Measurements from ENCODE around the gene ETDB. TPM values are rescaled to one million over a fixed set of nuclear protein-coding genes. Genes with fewer than 3 reads are reported as not detected.
A peak's percentile ranks its signal among the peaks of the same experiment; 100 is the strongest.
"Not testable (repeated sequence)": the region's sequence is repeated elsewhere in the genome, so short reads cannot be mapped to it uniquely, and the experiment has no call there.

ETDB gene
- total RNA-seq, 1 donor from 2014 or later: not detected

DNA sequence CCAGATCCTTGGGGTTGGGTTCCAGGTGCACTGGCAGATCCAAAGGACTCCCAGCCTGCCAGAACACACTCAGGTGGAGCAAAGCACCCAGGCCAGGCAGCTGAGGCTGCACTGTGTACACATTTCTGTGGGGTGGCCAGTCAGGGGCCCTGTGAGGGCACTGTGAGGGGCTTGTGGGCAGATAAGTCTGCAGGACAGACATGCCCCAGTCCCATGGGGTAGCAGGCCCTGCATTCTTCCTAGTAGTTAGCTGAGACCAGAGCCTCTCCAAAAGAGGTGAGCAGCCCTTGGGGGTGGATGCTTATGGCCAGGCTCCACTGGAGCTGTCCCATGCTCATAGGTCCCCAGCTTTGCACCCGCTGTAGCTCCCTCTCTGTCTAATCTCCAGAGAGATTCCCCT is 7.6 kb downstream of the ETDB start:
- H3K4me3 Mint-ChIP-seq (ENCODE audit: unreplicated experiment): no peak overlapping the region
- H3K4me1 Mint-ChIP-seq (ENCODE audit: unreplicated experiment): peaks cover 3% of the 10 kb centered on the region
- no peaks in the 10 kb centered on the region for H3K9me3 Mint-ChIP-seq (ENCODE audit: unreplicated experiment)
- no peaks in the 10 kb centered on the region for H3K36me3 Mint-ChIP-seq (ENCODE audit: low read depth, unreplicated experiment)
- no peak for DNase-seq (ENCODE audit: low spot score)
- no peaks in the 10 kb centered on the region for H3K27me3 Mint-ChIP-seq (ENCODE audit: unreplicated experiment)
- no peak overlapping the region for H3K27ac Mint-ChIP-seq (ENCODE audit: unreplicated experiment)
- TF ChIP-seq, protein P1, sequence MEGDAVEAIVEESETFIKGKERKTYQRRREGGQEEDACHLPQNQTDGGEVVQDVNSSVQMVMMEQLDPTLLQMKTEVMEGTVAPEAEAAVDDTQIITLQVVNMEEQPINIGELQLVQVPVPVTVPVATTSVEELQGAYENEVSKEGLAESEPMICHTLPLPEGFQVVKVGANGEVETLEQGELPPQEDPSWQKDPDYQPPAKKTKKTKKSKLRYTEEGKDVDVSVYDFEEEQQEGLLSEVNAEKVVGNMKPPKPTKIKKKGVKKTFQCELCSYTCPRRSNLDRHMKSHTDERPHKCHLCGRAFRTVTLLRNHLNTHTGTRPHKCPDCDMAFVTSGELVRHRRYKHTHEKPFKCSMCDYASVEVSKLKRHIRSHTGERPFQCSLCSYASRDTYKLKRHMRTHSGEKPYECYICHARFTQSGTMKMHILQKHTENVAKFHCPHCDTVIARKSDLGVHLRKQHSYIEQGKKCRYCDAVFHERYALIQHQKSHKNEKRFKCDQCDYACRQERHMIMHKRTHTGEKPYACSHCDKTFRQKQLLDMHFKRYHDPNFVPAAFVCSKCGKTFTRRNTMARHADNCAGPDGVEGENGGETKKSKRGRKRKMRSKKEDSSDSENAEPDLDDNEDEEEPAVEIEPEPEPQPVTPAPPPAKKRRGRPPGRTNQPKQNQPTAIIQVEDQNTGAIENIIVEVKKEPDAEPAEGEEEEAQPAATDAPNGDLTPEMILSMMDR (IDR thresholded peaks at IDR 0.05; ENCODE audit: unreplicated experiment): no peak

GRCh38 chrX:135112096-135112729 is 8.1 kb downstream of the ETDB start:
- TF ChIP-seq, protein P1 (IDR thresholded peaks at IDR 0.05; ENCODE audit: unreplicated experiment): peak; percentile 39
- no peak overlapping the region for H3K27ac Mint-ChIP-seq (ENCODE audit: unreplicated experiment)
- H3K27me3 Mint-ChIP-seq (ENCODE audit: unreplicated experiment): no peaks in the 10 kb centered on the region
- no peak overlapping the region for H3K4me3 Mint-ChIP-seq (ENCODE audit: unreplicated experiment)
- DNase-seq (ENCODE audit: low spot score): peak; percentile 51
- H3K9me3 Mint-ChIP-seq (ENCODE audit: unreplicated experiment): no peaks in the 10 kb centered on the region
- peaks cover 3% of the 10 kb centered on the region for H3K4me1 Mint-ChIP-seq (ENCODE audit: unreplicated experiment)
- no peaks in the 10 kb centered on the region for H3K36me3 Mint-ChIP-seq (ENCODE audit: low read depth, unreplicated experiment)

- H3K27ac Mint-ChIP-seq (ENCODE audit: unreplicated experiment): no peak overlapping the region
- no peak for DNase-seq (ENCODE audit: low spot score)
- no peaks in the 10 kb centered on the region for H3K27me3 Mint-ChIP-seq (ENCODE audit: unreplicated experiment)
- no peaks in the 10 kb centered on the region for H3K9me3 Mint-ChIP-seq (ENCODE audit: unreplicated experiment)
- TF ChIP-seq, protein P1 (IDR thresholded peaks at IDR 0.05; ENCODE audit: unreplicated experiment): no peak
- H3K4me3 Mint-ChIP-seq (ENCODE audit: unreplicated experiment): no peak overlapping the region
- H3K4me1 Mint-ChIP-seq (ENCODE audit: unreplicated experiment): peaks cover 2% of the 10 kb centered on the region
- no peaks in the 10 kb centered on the region for H3K36me3 Mint-ChIP-seq (ENCODE audit: low read depth, unreplicated experiment)
Measured at GRCh38 chrX:135109554-135109953, 10.8 kb downstream of the ETDB start.

DNA sequence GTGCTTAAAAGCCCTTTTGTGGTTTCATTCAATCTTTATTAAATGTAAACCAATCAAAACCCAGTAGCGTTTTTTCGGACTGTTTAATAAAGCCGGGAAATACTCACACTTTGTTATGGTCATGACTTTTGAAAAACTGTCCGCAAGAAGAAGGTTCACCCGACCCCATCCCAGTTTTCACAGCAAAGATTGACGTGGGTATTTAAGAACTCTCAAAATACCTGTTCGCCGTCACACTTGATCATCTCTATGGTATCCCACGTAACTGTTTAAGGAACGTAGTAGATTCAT is 20.9 kb downstream of the ETDB start:
- H3K27me3 Mint-ChIP-seq (ENCODE audit: unreplicated experiment): no peaks in the 10 kb centered on the region
- H3K4me3 Mint-ChIP-seq (ENCODE audit: unreplicated experiment): peak overlapping the region; percentile 84
- H3K4me1 Mint-ChIP-seq (ENCODE audit: unreplicated experiment): peaks cover 4% of the 10 kb centered on the region
- H3K9me3 Mint-ChIP-seq (ENCODE audit: unreplicated experiment): no peaks in the 10 kb centered on the region
- TF ChIP-seq, protein P1 (IDR thresholded peaks at IDR 0.05; ENCODE audit: unreplicated experiment): no peak
- H3K27ac Mint-ChIP-seq (ENCODE audit: unreplicated experiment): peak overlapping the region; percentile 53
- no peak for DNase-seq (ENCODE audit: low spot score)
- peaks cover 4% of the 10 kb centered on the region for H3K36me3 Mint-ChIP-seq (ENCODE audit: low read depth, unreplicated experiment)

GRCh38 chrX:135097196-135097744 is 23.1 kb downstream of the ETDB start:
- not testable (repeated sequence) for H3K27me3 Mint-ChIP-seq (ENCODE audit: unreplicated experiment); H3K27ac Mint-ChIP-seq (ENCODE audit: unreplicated experiment); DNase-seq (ENCODE audit: low spot score); H3K36me3 Mint-ChIP-seq (ENCODE audit: low read depth, unreplicated experiment); H3K4me1 Mint-ChIP-seq (ENCODE audit: unreplicated experiment); H3K9me3 Mint-ChIP-seq (ENCODE audit: unreplicated experiment)
- H3K4me3 Mint-ChIP-seq (ENCODE audit: unreplicated experiment): peak overlapping the region; percentile 85

Data from endothelial cell (in vitro differentiated cells).